Activated T-helper 2 cell treated with anti-CD3 and anti-CD28 coated beads, Interferon-gamma antibody, Interleukin-2, Interleukin-4, amounts not matched to agents 10 μg/mL and 5 μg/mL and 100 μg/mL, durations not matched to agents 14 hours and 24 hours and 36 hours (primary cell): Measurements from ENCODE around the gene PPP2R2B. TPM values are rescaled to one million over a fixed set of nuclear protein-coding genes. Genes with fewer than 3 reads are reported as not detected.

Source experiments
- DNase-seq: peaks from one replicate; pipeline ENCODE4 v3.0.0; 2021; ENCODE audit warnings: low spot score
- H3K27ac Mint-ChIP-seq: one replicate; pipeline ENCODE4 v1.8.0; 2021; ENCODE audit warnings: mixed read lengths
- H3K27me3 Mint-ChIP-seq: one replicate; pipeline ENCODE4 v1.8.0; 2021; ENCODE audit warnings: low read depth, mixed read lengths
- H3K36me3 Mint-ChIP-seq: one replicate; pipeline ENCODE4 v1.8.0; 2021; ENCODE audit warnings: low read depth, mixed read lengths
- H3K4me1 Mint-ChIP-seq: one replicate; pipeline ENCODE4 v1.8.0; 2021; ENCODE audit warnings: low read depth, mixed read lengths
- H3K4me3 Mint-ChIP-seq: one replicate; pipeline ENCODE4 v1.8.0; 2021; ENCODE audit warnings: low read depth, mild to moderate bottlenecking, moderate library complexity, mixed read lengths
- H3K9me3 Mint-ChIP-seq: one replicate; pipeline ENCODE4 v1.8.0; 2021; ENCODE audit warnings: mixed read lengths
- intact Hi-C: fragments of 100-400 bp; cut with micrococcal nuclease; formaldehyde crosslinking; loops from one replicate; pipeline ENCODE4 v1.15.1; 2023
- total RNA-seq: library from RNA; stranded (reverse); gene quantifications from 2 replicates; pipeline ENCODE4 v1.2.3, GENCODE V29; 2022

Gene PPP2R2B
- total RNA-seq, 1 donor from 2014 or later = 0.34 TPM

DNA sequence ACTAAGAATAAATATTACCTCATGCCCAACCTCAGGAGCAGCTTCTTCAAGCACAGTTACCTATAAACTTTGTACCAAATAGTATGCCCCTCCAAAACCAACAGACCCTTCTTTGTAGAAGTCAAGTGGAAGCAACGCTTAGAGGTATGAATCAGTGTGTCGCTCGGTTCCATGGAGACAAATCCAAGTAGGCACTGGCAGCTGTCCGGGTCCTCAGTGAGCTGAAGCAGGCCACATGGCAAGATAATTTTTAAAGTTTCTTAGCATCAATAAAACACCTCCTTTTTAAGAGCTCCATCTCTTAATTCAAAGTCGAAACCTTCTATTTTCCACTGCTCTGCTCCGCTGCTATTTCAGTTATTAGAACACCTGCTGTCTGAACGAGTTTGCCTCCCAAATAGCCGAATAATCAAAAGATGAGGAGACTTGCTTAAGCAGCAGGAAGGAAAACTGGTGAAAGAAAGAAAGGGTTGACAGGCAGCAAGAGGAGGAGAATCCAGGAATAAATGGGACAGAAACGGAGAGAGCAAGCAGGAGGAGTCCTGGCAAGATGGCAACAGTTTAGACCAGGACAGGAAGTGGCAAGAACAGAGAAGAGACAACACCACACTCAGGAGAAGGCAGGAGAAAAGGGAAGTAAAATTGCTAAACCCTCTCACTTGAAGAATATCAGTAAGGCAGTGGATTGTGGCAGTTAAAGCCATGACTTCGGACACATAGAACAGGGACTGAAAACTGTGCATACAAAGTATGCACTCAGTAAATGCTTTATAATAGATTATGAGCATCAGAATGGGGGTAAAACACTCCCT lies 65.0 kb downstream of the PPP2R2B start:
- intact Hi-C loops = no loop called here
- H3K4me3 Mint-ChIP-seq = no peak overlapping the region
- no peaks in the 10 kb centered on the region for H3K9me3 Mint-ChIP-seq
- no peaks in the 10 kb centered on the region for H3K36me3 Mint-ChIP-seq
- no peak for DNase-seq
- no peaks in the 10 kb centered on the region for H3K27me3 Mint-ChIP-seq
- H3K27ac Mint-ChIP-seq = no peak overlapping the region
- peaks cover 9% of the 10 kb centered on the region for H3K4me1 Mint-ChIP-seq

DNA sequence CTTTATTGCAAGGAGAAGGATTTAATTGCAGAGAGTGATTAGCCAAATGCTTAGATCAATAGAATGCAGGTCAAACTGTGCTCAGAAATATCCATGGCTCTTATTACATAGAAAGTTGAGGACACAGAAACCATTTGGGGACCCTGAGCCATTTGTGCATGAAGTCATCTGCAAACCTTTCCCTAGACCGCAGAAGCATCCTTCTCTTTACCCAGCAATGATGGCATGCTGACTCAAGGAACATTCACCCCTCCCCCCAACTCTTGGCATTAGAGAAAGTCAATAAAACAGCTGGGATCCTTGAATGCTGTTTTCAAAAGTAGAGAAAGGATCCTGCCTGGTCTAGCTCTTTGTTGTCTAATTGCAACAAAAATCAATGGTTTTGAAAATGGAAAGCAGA lies 73.5 kb downstream of the PPP2R2B start:
- Mint-ChIP-seq H3K27ac (no peak overlapping the region), H3K36me3 (no peaks in the 10 kb centered on the region), H3K4me1 (no peaks in the 10 kb centered on the region), H3K9me3 (no peaks in the 10 kb centered on the region), H3K27me3 (peaks cover 3% of the 10 kb centered on the region), H3K4me3 (no peak overlapping the region)
- intact Hi-C loops = no loop called here
- DNase-seq = no peak

DNA sequence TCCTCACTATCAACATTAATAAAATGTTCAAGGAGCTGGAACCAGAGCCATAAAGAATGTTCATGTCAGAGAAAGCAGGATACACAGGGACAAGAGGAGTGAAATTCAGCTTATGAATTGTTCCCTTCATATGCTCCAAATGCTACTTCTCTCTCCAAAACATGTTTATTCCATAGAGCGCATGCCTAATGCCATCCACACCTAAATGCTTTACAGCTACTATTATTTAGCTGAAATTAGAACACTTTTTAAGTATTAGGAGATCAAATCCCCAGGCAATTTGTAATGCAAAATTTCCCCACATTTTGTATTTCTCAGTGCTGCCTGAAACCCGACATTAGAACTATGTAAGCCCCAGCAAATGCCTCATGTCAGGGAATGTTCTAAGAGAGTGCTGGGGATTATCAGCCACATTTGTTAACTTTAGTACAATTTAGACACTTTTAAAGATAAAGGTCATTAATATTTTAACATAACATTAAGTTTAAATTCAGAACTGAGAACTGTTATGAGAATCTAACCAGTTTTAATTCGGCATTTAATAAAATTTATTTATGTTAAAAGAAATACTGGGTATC lies 75.5 kb downstream of the PPP2R2B start:
- intact Hi-C loops = no loop called here

DNA sequence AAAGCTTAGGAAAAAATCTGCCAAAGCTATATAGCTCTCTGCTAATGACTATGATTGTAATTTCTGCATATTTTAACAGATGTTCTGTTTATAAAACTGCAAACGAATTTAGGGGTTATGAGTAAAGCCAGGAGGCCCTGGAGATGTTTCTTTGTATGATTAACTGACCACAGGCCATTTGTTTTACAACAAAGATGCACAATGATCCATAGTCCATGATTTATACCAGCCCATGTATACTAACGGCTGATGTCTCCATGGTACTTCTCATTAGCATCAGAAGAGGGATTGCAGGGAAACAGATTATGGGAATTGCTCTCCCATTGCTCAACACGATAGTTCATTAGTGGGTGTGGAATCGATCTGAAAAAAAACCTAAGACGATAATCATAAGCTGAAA lies 78.9 kb downstream of the PPP2R2B start:
- intact Hi-C loops = no loop called here
- H3K4me1 Mint-ChIP-seq = peaks cover 4% of the 10 kb centered on the region
- no peak overlapping the region for H3K4me3 Mint-ChIP-seq
- no peaks in the 10 kb centered on the region for H3K36me3 Mint-ChIP-seq
- no peaks in the 10 kb centered on the region for H3K9me3 Mint-ChIP-seq
- DNase-seq = no peak
- peaks cover 7% of the 10 kb centered on the region for H3K27me3 Mint-ChIP-seq
- H3K27ac Mint-ChIP-seq = no peak overlapping the region

More for the DNA sequence above, 75.5 kb downstream of the PPP2R2B start:
- H3K4me3 Mint-ChIP-seq = no peak overlapping the region
- no peaks in the 10 kb centered on the region for H3K9me3 Mint-ChIP-seq
- DNase-seq = no peak
- H3K36me3 Mint-ChIP-seq = no peaks in the 10 kb centered on the region
- peaks cover 5% of the 10 kb centered on the region for H3K27me3 Mint-ChIP-seq
- H3K4me1 Mint-ChIP-seq = no peaks in the 10 kb centered on the region
- no peak overlapping the region for H3K27ac Mint-ChIP-seq

DNA sequence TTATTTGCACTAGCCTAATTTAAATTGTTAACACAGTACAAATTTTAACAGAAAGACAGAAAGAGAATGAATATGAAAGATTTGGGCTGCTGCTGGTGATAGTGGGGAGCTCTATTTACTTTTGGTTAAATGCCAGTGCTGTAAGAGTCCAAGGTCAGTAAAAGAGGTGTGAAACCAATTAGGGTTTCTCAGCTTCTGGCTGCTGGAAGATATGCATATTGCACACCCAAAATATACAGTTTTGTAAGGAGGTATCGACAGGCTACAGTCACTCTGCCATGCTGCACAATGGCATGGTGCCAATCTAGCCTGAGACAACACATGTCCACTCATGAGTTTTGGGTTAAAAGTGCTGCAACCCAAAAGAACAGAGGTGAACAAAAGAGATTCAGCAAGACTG lies 79.3 kb downstream of the PPP2R2B start:
- DNase-seq = no peak
- intact Hi-C loops = no loop called here
- Mint-ChIP-seq H3K9me3 (no peaks in the 10 kb centered on the region), H3K27ac (no peak overlapping the region), H3K4me3 (no peak overlapping the region), H3K36me3 (no peaks in the 10 kb centered on the region), H3K4me1 (peaks cover 9% of the 10 kb centered on the region), H3K27me3 (peaks cover 7% of the 10 kb centered on the region)

DNA sequence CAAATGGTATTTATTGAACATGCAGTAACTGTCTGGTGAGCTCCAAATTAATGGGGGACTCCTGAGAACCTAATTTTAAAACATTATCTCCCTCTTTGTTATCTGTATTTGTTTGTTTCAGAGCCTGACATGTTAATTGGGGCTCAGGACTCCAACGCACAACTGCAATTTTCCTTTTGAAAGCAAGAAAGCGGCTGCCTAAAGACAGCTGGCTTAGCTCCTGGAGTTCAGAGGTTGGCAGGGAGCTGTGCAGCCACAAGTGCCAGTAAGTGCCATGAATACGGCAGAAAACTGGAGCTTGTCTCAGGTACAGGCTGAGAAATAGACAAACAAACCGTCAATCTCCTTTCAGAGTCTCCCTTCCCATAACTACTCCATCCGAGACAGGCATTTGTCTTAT lies 80.9 kb downstream of the PPP2R2B start:
- Mint-ChIP-seq H3K27ac (no peak overlapping the region), H3K4me1 (peaks cover 21% of the 10 kb centered on the region), H3K27me3 (peaks cover 7% of the 10 kb centered on the region), H3K9me3 (no peaks in the 10 kb centered on the region), H3K4me3 (no peak overlapping the region), H3K36me3 (no peaks in the 10 kb centered on the region)
- no peak for DNase-seq
- intact Hi-C loops = no loop called here

DNA sequence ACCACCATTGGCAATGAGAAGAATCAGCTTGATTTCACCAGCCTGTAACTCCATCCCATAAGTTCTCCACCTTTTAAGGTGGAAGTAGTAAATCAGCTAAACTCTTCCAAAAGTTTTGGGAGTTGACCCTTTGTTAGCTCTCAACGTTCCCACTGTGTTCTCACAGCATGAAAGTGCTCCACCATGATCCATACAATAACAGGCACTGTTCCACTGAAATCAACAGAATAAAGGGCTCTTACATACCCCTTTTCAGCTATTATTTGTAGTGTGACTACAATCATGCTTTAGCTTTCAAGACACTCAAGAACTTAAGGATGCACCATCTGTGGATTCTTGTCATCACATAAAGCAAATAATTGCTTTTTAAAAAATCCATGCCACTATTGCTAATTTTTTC lies 81.6 kb downstream of the PPP2R2B start:
- H3K27ac Mint-ChIP-seq = no peak overlapping the region
- no peak for DNase-seq
- no peaks in the 10 kb centered on the region for H3K36me3 Mint-ChIP-seq
- peaks cover 4% of the 10 kb centered on the region for H3K27me3 Mint-ChIP-seq
- no peak overlapping the region for H3K4me3 Mint-ChIP-seq
- peaks cover 23% of the 10 kb centered on the region for H3K4me1 Mint-ChIP-seq
- intact Hi-C loops = no loop called here
- H3K9me3 Mint-ChIP-seq = no peaks in the 10 kb centered on the region

DNA sequence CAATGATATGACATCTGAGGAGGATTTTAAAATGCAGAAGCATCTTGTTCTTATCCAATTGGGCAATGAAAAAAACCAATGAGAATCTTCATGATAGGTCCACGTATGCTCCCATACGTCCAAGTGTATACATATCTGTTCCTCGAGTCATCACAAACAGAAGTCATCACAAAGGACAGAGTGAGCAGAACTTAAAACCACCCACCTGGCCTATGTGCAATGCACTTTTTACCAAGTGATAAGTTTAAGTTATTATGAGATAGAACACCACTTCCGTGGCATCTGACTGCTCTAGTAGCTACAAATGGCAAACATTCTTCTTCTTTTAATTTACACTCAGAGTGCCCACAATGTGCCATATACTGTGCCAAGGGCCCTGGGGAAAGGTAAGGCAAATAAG lies 82.4 kb downstream of the PPP2R2B start:
- DNase-seq = no peak
- H3K9me3 Mint-ChIP-seq = no peaks in the 10 kb centered on the region
- no peak overlapping the region for H3K27ac Mint-ChIP-seq
- peaks cover 4% of the 10 kb centered on the region for H3K27me3 Mint-ChIP-seq
- H3K4me1 Mint-ChIP-seq = peaks cover 23% of the 10 kb centered on the region
- no peaks in the 10 kb centered on the region for H3K36me3 Mint-ChIP-seq
- H3K4me3 Mint-ChIP-seq = no peak overlapping the region
- intact Hi-C loops = no loop called here

DNA sequence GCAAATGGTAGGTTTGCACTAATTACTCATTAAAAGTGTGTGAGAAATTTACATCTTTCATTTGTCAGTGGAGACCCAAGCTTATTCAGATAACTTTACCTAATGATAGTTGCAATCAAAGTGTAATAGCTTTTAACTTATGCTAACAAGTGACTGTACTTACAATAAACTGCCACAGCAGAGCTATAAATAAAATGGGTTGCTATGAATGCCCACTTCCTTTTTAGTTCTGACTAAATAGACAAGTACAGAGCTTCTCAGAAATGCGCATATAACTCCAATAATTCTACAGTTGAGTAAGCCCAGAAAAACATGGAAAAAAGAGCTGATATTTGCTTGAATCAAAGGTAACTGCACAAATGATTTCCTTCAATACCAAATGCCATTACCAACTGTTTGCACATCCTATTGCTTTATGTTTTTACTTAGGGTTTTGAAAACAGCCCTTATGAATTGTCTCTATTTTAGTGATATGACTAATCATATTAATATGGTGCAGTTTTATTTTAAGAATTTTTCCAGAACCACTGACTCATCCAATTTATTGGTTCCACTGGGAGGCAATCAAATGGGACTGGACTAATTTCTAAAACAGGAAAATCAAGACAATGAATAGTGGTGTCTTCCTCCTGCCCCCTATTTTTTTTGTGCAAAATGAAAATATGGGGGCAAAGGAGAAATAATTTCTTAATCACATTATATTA lies 84.1 kb downstream of the PPP2R2B start:
- intact Hi-C loops = no loop called here
- no peak overlapping the region for H3K27ac Mint-ChIP-seq
- peaks cover 4% of the 10 kb centered on the region for H3K27me3 Mint-ChIP-seq
- H3K36me3 Mint-ChIP-seq = no peaks in the 10 kb centered on the region
- DNase-seq = no peak
- H3K4me1 Mint-ChIP-seq = peaks cover 23% of the 10 kb centered on the region
- H3K4me3 Mint-ChIP-seq = peak overlapping the region; percentile 3
- no peaks in the 10 kb centered on the region for H3K9me3 Mint-ChIP-seq

DNA sequence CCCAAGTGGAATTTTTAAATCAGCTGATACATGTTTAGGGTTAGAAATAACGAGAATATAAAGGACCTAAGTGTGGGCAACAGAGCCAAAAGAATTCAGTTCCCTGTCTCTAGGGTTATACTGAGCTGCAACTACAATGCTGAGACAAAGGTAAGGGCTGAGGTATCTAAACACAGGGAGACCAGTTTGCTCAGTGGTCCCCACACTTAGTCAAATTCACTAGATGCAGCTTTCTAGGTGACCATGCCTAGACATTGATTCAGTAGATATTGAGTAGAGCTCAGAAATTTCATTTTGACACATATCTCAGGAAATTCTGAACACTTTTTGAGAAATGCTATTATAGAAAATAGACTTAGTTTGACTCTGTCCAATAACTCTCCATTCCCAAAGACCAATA lies 84.8 kb downstream of the PPP2R2B start:
- intact Hi-C loops = no loop called here
- peaks cover 5% of the 10 kb centered on the region for H3K27me3 Mint-ChIP-seq
- no peaks in the 10 kb centered on the region for H3K9me3 Mint-ChIP-seq
- H3K27ac Mint-ChIP-seq = no peak overlapping the region
- no peak overlapping the region for H3K4me3 Mint-ChIP-seq
- H3K4me1 Mint-ChIP-seq = peaks cover 23% of the 10 kb centered on the region
- no peaks in the 10 kb centered on the region for H3K36me3 Mint-ChIP-seq
- no peak for DNase-seq

DNA sequence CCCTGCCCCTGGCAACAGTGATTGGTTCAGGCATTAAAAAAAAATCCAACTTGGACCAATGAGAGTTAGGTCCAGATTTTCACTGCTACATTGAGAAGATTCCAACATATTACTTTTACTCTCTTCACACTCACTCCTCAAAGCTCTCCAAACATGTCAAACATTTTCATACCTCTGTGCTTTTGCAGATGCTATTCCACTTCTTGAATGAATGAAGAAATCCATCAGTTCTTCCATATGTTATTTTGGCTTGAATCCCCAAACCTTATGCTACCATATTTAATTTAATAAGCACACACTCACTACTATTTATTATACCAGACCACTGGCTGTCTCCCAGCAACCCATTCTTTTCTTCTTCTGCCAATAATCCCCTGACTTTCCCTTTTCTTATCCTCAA lies 87.1 kb downstream of the PPP2R2B start:
- H3K4me1 Mint-ChIP-seq = peaks cover 23% of the 10 kb centered on the region
- intact Hi-C loops = no loop called here
- peaks cover 2% of the 10 kb centered on the region for H3K27me3 Mint-ChIP-seq
- no peak for DNase-seq
- H3K36me3 Mint-ChIP-seq = no peaks in the 10 kb centered on the region
- H3K4me3 Mint-ChIP-seq = no peak overlapping the region
- H3K9me3 Mint-ChIP-seq = no peaks in the 10 kb centered on the region
- H3K27ac Mint-ChIP-seq = no peak overlapping the region

DNA sequence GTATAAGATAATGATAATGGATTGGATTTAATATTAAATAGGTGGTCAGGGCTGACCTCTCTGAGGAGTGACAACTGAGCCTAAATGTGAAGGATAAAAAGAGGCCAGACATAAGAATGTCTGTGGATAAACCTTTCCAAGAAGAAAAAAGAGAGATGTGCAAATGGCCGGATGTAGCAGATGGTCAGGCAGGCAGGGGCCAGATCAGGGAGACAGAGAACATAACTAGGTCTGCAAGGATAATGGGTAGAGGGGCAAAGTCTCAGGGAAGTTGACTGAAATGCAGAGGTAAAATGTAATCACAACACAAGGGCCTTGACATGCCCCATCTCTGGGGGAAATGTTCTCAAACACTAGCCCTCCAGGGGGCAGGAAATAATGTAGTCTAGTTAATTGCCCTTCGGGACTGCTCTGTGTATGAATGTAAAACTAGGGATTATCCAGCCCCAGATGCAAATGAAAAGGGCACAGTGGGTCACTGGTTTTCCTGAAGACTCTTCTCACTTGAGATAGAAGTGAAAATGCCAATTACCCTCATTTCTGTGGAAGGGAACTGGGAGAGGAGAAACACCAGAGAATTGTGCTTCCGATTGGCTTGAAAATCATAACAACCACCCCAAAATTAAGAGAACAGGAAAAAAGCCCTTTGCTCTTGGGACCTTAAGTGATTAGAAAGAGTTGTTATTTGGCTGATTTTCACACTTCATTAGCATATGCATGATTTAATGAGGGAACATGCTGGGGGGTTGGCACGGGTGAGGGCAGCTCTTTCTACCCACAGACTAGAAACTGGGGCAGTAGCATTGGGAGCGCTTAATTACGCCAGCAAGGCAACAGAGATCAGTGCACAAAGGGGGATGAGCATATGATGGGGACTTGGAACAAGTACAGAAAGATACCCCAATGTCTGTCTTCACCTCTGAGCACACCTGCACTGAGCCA lies 88.6 kb downstream of the PPP2R2B start:
- Mint-ChIP-seq H3K27ac (no peak overlapping the region), H3K36me3 (no peaks in the 10 kb centered on the region), H3K27me3 (peaks cover 4% of the 10 kb centered on the region), H3K4me3 (no peak overlapping the region), H3K4me1 (peaks cover 19% of the 10 kb centered on the region), H3K9me3 (no peaks in the 10 kb centered on the region)
- no peak for DNase-seq
- intact Hi-C loops = no loop called here
